ENCODE data around the gene CENPA. TPM values are rescaled to one million over a fixed set of nuclear protein-coding genes. Genes with fewer than 3 reads are reported as not detected.
"Not testable (repeated sequence)": the region's sequence is repeated elsewhere in the genome, so short reads cannot be mapped to it uniquely, and the experiment has no call there.

The CENPA gene
- total RNA-seq, 1 donor from 2014 or later: 23.6 TPM

DNA sequence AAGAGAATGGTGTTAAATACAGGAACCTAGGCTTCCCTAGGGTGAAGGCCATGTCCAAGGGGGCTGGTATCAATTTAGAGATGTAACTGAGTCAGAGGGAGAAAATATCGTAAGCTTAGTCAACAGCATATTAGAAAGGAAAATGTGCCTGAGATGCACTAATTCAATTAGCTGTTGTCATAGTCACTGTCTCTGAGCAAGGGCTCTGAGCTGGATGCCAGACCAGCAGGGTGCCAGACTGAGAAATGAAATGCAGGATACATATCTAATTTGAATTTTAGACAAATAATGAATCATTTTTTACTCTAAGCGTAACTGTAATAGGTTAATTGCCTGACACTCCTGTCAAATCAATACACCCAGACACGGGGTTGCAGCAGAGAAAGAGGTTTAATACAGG is 33.2 kb upstream of the CENPA start:
- intact Hi-C loops (cut with micrococcal nuclease): no loop called here
- Mint-ChIP-seq H3K36me3 (ENCODE audit: low read depth) (no peaks in the 10 kb centered on the region), H3K27me3 (peaks cover 15% of the 10 kb centered on the region), H3K4me3 (no peak overlapping the region), H3K27ac (no peak overlapping the region), H3K9me3 (no peaks in the 10 kb centered on the region), H3K4me1 (peaks cover 2% of the 10 kb centered on the region)
- no peak for DNase-seq

DNA sequence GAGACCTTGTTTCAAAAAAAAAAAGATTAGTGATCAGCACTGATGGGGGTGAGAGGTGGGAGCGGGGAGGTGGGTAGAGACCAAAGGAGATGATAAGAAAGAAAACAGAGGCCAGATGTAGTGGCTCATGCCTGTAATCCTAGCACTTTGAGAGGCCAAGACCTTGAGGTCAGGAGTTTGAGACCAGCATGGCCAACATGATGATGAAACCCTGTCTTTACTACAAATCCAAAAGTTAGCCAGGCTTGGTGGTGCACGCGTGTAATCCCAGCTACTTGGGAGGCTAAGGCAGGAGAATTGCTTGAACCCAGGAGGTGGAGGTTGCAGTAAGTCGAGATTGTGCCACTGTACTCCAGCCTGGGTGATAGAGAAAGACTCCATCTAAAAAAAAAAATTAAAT is 31.3 kb upstream of the CENPA start:
- Mint-ChIP-seq H3K27me3 (peaks cover 8% of the 10 kb centered on the region), H3K36me3 (ENCODE audit: low read depth) (no peaks in the 10 kb centered on the region), H3K9me3 (no peaks in the 10 kb centered on the region), H3K4me3 (no peak overlapping the region), H3K4me1 (peaks cover 5% of the 10 kb centered on the region), H3K27ac (no peak overlapping the region)
- intact Hi-C loops (cut with micrococcal nuclease): no loop called here
- DNase-seq: no peak

DNA sequence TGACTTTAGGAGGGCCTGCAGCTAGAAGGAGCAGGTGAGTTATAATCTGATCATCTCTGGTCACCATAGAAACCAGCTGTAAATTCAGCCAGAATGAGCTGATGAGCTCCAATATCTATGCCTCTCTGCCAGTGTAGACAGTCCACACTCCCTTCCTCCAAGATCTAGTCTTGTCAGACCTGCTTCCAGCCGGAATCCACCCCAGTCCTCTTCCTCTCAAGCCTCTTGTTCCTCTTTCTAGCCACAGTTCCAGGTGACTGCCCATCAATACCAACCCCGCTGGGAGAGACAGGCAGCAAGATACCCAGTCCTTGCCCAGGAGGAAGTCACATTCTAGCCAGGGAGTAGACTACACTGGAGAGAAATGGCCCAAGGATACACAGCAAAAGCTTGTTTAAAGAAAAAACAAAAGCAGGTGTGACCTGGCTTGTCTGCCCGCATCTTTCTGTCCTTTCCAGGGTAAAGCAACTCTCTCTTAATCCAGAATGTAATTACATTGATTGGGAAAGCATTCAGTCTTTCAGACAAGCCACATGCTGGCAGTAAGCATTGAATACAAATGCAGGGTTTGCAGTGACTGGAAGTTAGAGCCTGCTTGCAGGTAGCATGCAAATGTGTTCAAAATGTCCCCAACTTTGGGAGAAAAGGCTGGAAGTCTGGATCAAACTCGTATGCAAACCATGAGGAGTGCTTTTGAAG is 30.7 kb upstream of the CENPA start:
- no peaks in the 10 kb centered on the region for H3K9me3 Mint-ChIP-seq
- no peak for DNase-seq
- intact Hi-C loops (cut with micrococcal nuclease): no loop called here
- H3K4me1 Mint-ChIP-seq: peaks cover 5% of the 10 kb centered on the region
- H3K27ac Mint-ChIP-seq: no peak overlapping the region
- no peak overlapping the region for H3K4me3 Mint-ChIP-seq
- peaks cover 8% of the 10 kb centered on the region for H3K27me3 Mint-ChIP-seq
- no peaks in the 10 kb centered on the region for H3K36me3 Mint-ChIP-seq (ENCODE audit: low read depth)

DNA sequence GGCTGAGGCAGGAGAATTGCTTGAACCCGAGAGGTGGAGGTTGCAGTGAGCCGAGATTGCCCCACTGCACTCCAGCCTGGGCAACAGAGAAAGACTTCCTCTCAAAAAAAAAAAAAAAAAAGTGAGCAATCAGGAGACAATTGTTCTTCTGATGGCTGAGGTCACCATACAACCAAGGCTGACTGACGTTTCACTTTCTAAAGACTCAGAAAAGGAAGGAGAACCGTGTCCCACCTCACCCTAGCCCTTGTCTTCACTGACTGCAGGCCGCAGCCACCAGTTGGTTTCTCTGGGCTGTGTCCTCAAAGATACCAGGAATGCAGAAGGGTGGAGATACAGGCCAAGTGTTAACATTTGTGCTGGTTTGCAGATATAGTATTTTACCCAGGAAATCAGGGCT is 29.5 kb upstream of the CENPA start:
- H3K4me3 Mint-ChIP-seq: no peak overlapping the region
- no peak overlapping the region for H3K27ac Mint-ChIP-seq
- H3K4me1 Mint-ChIP-seq: peaks cover 5% of the 10 kb centered on the region
- peaks cover 9% of the 10 kb centered on the region for H3K27me3 Mint-ChIP-seq
- no peak for DNase-seq
- intact Hi-C loops (cut with micrococcal nuclease): no loop called here
- no peaks in the 10 kb centered on the region for H3K36me3 Mint-ChIP-seq (ENCODE audit: low read depth)
- no peaks in the 10 kb centered on the region for H3K9me3 Mint-ChIP-seq

DNA sequence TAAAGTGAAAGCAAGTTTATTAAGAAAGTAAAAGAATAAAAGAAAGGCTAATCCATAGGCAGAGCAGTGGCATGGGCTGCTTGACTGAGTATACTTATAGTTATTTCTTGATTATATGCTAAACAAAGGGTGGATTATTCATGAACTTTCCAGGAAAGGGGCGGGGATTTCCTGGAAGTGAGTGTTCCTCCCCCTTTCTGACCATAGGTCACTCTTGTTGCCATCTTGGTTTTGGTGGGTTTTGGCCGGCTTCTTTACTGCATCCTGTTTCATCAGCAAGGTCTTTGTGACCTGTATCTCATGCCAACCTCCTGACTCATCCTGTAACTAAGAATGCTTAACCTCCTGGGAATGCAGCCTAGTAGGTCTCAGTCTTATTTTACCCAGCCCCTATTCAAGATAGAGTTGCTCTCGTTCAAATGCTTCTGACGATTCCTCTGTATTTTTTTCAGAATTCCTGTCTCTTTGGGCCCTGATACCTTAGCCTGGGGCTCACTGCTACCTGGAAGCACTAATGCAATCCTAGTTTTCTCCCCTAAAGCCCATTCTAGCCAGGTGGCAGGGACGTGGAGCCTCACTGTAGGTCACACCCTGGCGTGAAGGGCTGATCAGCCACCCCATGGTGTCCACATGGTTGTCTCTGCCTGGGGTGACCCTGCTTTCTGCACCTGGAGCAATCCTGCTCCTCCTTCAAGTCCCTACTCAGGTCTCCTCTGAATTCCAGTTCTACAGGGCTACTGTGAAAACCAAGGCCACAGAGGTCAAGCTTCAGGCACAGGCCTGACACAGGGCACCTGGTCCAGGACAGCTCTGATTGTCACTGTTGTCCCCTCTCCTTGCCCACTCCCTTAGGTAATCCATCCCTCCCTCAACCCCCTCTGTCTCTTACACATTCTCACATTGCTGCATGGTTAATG is 27.7 kb upstream of the CENPA start:
- DNase-seq: no peak
- H3K4me1 Mint-ChIP-seq: peaks cover 7% of the 10 kb centered on the region

DNA sequence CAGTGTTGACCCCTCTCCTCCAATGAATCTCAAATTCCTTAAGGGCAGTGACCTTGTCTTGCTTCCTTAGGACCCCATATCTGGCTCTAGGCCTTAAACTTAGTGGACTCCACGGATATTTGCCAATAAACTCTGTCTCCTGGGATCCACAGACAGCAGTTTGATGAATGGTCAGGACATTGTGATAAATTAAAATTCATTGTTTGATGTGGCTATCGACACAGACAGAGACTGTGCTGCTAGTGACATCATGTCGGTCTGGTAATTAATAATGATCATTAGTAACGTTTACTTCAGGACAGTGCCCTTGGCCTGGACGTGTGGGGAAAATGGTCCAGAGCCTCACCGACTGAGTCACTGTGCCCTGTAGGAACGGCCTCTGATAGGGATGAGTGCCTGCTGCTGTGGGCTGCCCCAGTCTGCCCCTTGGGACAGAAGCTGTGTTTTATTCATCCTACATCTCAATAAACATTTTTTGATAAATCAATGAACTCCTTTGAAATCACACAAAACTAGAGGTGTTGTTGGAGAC is 27.0 kb upstream of the CENPA start:
- Mint-ChIP-seq H3K36me3 (ENCODE audit: low read depth) (no peaks in the 10 kb centered on the region), H3K27ac (no peak overlapping the region), H3K9me3 (no peaks in the 10 kb centered on the region), H3K4me3 (no peak overlapping the region), H3K27me3 (peaks cover 10% of the 10 kb centered on the region), H3K4me1 (peaks cover 11% of the 10 kb centered on the region)
- DNase-seq: no peak
- intact Hi-C loops (cut with micrococcal nuclease): no loop called here

More for the DNA sequence above, 27.7 kb upstream of the CENPA start:
- H3K4me3 Mint-ChIP-seq: no peak overlapping the region
- peak overlapping the region; percentile 36 for H3K27ac Mint-ChIP-seq
- H3K27me3 Mint-ChIP-seq: peaks cover 10% of the 10 kb centered on the region
- intact Hi-C loops (cut with micrococcal nuclease): no loop called here
- H3K9me3 Mint-ChIP-seq: no peaks in the 10 kb centered on the region
- H3K36me3 Mint-ChIP-seq (ENCODE audit: low read depth): no peaks in the 10 kb centered on the region

DNA sequence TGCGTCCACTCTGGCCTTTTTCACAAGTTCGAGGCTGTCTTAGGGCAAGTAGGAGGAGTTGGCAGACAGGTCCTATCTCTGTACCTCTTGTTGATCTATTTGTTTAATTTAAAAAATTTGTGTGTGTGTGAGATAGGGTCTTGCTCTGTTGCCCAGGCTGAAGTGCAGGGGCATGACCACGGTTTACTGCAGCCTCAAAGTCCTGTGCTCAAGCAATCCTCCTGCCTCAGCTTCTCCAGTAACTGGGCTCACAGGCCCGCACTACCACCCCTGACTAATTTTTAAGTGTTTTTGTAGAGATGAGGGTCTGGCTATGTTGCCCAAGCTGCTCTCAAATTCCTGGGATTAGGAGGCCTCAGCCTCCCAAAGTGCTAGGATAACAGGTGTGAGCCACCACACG is 26.0 kb upstream of the CENPA start:
- intact Hi-C loops (cut with micrococcal nuclease): no loop called here
- H3K36me3 Mint-ChIP-seq (ENCODE audit: low read depth): no peaks in the 10 kb centered on the region
- peaks cover 5% of the 10 kb centered on the region for H3K27me3 Mint-ChIP-seq
- no peak for DNase-seq
- no peak overlapping the region for H3K4me3 Mint-ChIP-seq
- H3K9me3 Mint-ChIP-seq: no peaks in the 10 kb centered on the region
- H3K4me1 Mint-ChIP-seq: peaks cover 16% of the 10 kb centered on the region
- no peak overlapping the region for H3K27ac Mint-ChIP-seq

DNA sequence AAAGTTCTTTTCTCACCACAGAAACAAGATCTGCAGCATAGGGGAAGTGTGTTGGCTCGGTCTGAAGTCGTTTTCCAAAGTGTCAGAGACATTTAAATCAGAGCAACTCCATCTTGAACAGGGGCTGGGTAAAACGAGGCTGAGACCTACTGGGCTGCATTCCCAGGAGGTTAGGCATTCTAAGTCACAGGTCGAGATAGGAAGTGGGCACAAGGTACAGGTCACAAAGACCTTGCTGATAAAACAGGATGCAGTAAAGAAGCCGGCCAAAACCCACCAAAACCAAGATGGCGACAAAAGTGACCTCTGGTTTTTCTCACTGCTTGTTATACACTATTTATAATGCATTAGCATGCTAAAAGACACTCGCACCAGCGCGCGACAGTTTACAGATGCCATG is 24.9 kb upstream of the CENPA start:
- H3K9me3 Mint-ChIP-seq; H3K4me3 Mint-ChIP-seq; H3K27ac Mint-ChIP-seq; DNase-seq; intact Hi-C loops (cut with micrococcal nuclease); H3K27me3 Mint-ChIP-seq; H3K36me3 Mint-ChIP-seq (ENCODE audit: low read depth): not testable (repeated sequence)
- peaks cover 25% of the 10 kb centered on the region for H3K4me1 Mint-ChIP-seq

DNA sequence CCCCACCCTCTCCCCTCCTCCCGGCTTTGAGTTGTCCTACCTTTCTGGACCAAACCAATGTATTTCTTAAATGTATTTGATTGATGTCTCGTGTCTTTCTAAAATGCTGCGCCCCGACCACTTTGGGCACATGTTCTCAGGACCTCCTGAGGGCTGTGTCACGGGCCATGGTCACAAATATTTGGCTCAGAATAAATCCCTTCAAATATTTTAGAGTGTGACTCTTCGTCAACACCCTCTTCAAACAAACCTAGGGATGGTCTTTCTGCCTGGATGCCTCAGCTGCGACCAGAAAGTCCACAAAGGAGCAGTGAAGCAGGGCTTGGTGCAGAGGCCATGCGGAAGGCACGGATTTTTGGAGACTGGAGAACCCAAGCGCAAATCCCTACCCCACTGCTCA is 22.8 kb upstream of the CENPA start:
- Mint-ChIP-seq H3K27ac (no peak overlapping the region), H3K27me3 (peaks cover 5% of the 10 kb centered on the region), H3K4me1 (peaks cover 31% of the 10 kb centered on the region), H3K4me3 (peak overlapping the region; percentile 90), H3K36me3 (ENCODE audit: low read depth) (peaks cover 2% of the 10 kb centered on the region), H3K9me3 (no peaks in the 10 kb centered on the region)
- DNase-seq: no peak
- intact Hi-C loops (cut with micrococcal nuclease): loop anchor here (2.0 kb wide), 1 partner anchor 72 kb away; no protein-coding TSS in a partner anchor

DNA sequence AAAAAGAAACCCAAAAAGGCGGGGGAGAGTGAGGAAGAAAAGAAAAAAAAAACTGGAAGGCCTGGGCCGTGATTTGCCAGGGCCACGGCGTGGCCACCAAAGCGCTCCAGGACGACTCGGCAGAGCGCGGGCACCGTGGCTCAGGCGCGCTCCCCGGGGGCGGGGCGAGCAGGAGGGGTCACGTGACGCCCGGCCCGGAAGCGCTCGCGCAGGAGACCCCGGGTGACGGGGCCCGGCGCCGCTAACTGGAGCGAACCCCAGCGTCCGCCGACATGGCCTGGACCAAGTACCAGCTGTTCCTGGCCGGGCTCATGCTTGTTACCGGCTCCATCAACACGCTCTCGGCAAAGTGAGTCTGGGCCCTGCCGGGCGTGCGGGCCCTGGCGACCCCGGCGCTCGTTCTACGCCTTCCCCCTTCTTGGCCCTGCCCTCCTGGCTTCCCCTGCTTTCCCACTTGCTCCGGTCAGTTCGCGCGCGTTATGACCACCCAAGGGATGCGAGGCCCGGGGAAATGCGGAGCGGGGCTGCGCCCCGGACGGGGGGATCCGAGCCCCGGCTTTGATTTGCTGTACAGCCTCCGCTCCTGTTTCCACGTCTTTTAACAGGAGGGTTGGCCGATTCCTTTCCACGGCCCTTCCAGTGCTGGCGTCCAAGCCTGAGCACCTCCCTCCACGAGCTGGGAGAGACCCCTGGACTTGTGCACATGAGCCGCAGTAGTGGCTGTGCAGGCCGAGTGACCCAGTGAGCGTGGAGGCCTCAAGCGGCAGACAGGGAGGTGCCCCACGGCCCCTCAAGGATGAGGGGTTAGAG is 21.6 kb upstream of the CENPA start, which contains the start of gene SLC35F6:
SLC35F6 (plus strand) TSS at position 207 of the 810 bp plus-strand sequence; CDS start at position 273, 66 bp downstream.
- Mint-ChIP-seq H3K27me3 (peaks cover 5% of the 10 kb centered on the region), H3K4me3 (peak within 1 kb of the TSS; percentile 90), H3K36me3 (ENCODE audit: low read depth) (peaks cover 2% of the 10 kb centered on the region), H3K4me1 (peaks cover 38% of the 10 kb centered on the region), H3K9me3 (no peaks in the 10 kb centered on the region), H3K27ac (peak within 1 kb of the TSS; percentile 88)
- peak; percentile 96 for DNase-seq
- intact Hi-C loops (cut with micrococcal nuclease): loop anchor here (1.0 kb wide), 1 partner anchor 22 kb away; the partner anchor contains the start of gene CENPA

DNA sequence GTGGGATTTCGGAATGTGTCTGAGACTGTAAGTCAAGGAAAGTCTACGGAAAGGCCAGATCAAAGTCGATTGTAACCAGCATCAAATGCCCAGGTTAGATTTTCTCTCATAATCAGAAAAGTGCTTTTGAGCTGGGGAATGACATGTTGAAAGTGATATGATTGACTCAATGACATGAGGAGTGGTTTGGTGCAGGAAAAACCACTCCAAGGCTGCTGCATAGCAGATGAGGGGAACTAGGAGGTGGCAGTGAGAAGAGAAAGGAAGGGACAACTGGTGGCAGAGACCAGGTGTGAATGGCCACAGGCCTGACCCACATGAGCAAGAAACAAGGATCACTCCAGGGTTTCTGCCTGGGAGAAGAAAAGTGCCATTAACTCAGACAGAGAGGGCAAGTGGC is 20.9 kb upstream of the CENPA start:
- intact Hi-C loops (cut with micrococcal nuclease): loop anchor here (1.0 kb wide), 1 partner anchor 21 kb away; the partner anchor contains the start of gene CENPA
- H3K4me1 Mint-ChIP-seq: peaks cover 40% of the 10 kb centered on the region
- peaks cover 5% of the 10 kb centered on the region for H3K27me3 Mint-ChIP-seq
- peak overlapping the region; percentile 88 for H3K27ac Mint-ChIP-seq
- peaks cover 2% of the 10 kb centered on the region for H3K36me3 Mint-ChIP-seq (ENCODE audit: low read depth)
- H3K4me3 Mint-ChIP-seq: peak overlapping the region; percentile 90
- no peak for DNase-seq
- H3K9me3 Mint-ChIP-seq: no peaks in the 10 kb centered on the region

DNA sequence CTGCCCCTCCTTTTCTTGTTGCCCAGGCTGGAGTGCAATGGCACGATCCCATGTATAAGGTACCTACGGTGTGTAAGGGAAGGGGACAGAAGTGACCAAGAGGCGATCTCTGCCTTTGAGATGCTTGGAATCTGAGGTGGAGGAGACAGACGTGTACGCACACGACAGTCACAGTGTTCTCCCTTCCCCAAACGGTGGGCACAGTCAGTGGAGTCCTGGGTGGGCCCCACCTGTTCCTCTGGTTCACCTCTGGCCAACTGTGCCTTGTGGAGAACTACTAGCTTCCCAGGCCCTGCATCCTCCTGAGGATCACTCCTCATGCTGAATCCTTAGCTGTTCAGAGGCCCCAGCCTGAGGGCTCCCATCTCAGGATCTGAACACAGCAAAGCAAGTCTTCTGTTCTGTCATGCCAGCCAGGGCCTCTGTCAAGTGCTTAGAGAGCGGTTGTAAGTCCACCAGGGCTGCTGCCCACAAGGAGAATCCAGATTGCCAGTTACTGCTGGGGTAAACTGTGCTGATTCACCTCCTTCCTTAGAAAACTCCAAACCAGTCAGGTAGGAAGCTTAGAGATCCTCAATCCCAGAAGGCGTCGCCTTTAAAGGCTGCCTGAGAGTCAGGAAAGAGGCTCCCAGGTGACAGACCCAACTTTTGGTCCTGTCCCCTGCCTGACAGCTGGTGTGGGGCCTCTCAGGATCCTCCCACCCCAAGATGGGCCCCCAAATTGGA is 20.2 kb upstream of the CENPA start:
- Mint-ChIP-seq H3K9me3 (no peaks in the 10 kb centered on the region), H3K27ac (peak overlapping the region; percentile 45), H3K27me3 (peaks cover 5% of the 10 kb centered on the region), H3K4me3 (peak overlapping the region; percentile 90), H3K36me3 (ENCODE audit: low read depth) (peaks cover 2% of the 10 kb centered on the region), H3K4me1 (peaks cover 40% of the 10 kb centered on the region)
- intact Hi-C loops (cut with micrococcal nuclease): no loop called here
- DNase-seq: no peak

DNA sequence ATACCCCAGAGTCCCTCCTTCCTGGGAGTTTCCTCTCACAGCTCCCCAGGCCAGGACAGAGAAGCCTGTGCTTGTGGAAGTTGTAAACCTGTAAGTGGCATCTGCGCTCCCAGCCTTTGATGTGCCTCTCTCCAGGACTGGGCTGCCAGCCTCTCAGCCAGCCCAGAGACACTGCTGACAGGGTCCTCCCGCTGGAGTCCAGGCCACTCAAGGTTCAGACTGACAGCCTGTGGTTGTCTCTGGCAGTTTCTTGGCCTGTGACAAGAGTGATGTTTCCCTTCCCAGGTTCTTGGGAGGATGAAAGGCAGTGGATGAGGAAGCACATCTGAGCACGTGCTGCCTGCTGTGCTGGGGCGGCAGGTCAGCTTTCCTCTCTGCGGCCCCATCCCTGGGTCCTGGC is 18.7 kb upstream of the CENPA start:
- Mint-ChIP-seq H3K36me3 (ENCODE audit: low read depth) (peaks cover 3% of the 10 kb centered on the region), H3K9me3 (no peaks in the 10 kb centered on the region), H3K27me3 (no peaks in the 10 kb centered on the region), H3K4me3 (no peak overlapping the region), H3K4me1 (peaks cover 46% of the 10 kb centered on the region), H3K27ac (peak overlapping the region; percentile 46)
- intact Hi-C loops (cut with micrococcal nuclease): no loop called here
- DNase-seq: no peak
